HEK293 (cell line): Measurements from ENCODE around the gene MMP15.

Experiments
- ELK4 ChIP-seq: IDR thresholded peaks from 2 replicates; pipeline ENCODE4 v1.6.1; 2011; ENCODE audit warnings: mild to moderate bottlenecking, low read depth, low read length, borderline replicate concordance
- FEZF1 ChIP-seq: fragments of 450-650 bp; formaldehyde crosslinking; IDR thresholded peaks from 2 replicates; pipeline ENCODE4 v1.5.1; 2016; ENCODE audit warnings: missing biosample characterization, missing genetic modification characterization
- GLI2 ChIP-seq: fragments of 450-650 bp; formaldehyde crosslinking; IDR thresholded peaks from 2 replicates; pipeline ENCODE4; 2017; ENCODE audit warnings: missing biosample characterization, missing genetic modification characterization, low read depth, borderline replicate concordance
- HOXC10 ChIP-seq: sonication (generic); formaldehyde crosslinking; IDR thresholded peaks from 2 replicates; pipeline ENCODE4 v1.8.1; 2023; ENCODE audit warnings: mild to moderate bottlenecking, missing genetic modification reagents
- KLF10 ChIP-seq: fragments of 450-650 bp; IDR thresholded peaks from 2 replicates; pipeline ENCODE4 v1.5.1; 2018; ENCODE audit warnings: missing biosample characterization, mild to moderate bottlenecking, missing genetic modification characterization
- KLF7 ChIP-seq: fragments of 450-650 bp; formaldehyde crosslinking; IDR thresholded peaks from 2 replicates; pipeline ENCODE4 v1.5.1; 2016; ENCODE audit warnings: missing biosample characterization, missing genetic modification characterization, borderline replicate concordance
- PRDM2 ChIP-seq: fragments of 450-650 bp; formaldehyde crosslinking; IDR thresholded peaks from 2 replicates; pipeline ENCODE4 v1.5.1; 2016; ENCODE audit warnings: missing biosample characterization, missing genetic modification characterization, borderline replicate concordance
- ZBTB44 ChIP-seq: fragments of 450-650 bp; IDR thresholded peaks from 2 replicates; pipeline ENCODE4 v1.5.1; 2018; ENCODE audit warnings: missing biosample characterization, mild to moderate bottlenecking, missing genetic modification characterization
- ZBTB8A ChIP-seq: fragments of 450-650 bp; formaldehyde crosslinking; IDR thresholded peaks from 2 replicates; pipeline ENCODE4 v1.5.1; 2016; ENCODE audit warnings: missing biosample characterization, missing genetic modification characterization
- ZNF2 ChIP-seq: fragments of 450-650 bp; formaldehyde crosslinking; IDR thresholded peaks from 2 replicates; pipeline ENCODE4 v1.5.1; 2016; ENCODE audit warnings: missing biosample characterization, missing genetic modification characterization
- ZNF202 ChIP-seq: fragments of 450-650 bp; formaldehyde crosslinking; IDR thresholded peaks from 2 replicates; pipeline ENCODE4 v1.5.1; 2016; ENCODE audit warnings: missing biosample characterization, missing genetic modification characterization, borderline replicate concordance
- ZNF660 ChIP-seq: fragments of 450-650 bp; IDR thresholded peaks from 2 replicates; pipeline ENCODE4 v1.5.1; 2018; ENCODE audit warnings: missing biosample characterization, mild to moderate bottlenecking, missing genetic modification characterization
- ZNF830 ChIP-seq: fragments of 450-650 bp; IDR thresholded peaks from 2 replicates; pipeline ENCODE4 v1.5.0; 2018; ENCODE audit warnings: missing biosample characterization, missing genetic modification characterization, low read depth, mild to moderate bottlenecking, moderate library complexity
- ZNF843 ChIP-seq: fragments of 450-650 bp; formaldehyde crosslinking; IDR thresholded peaks from 2 replicates; pipeline ENCODE4 v1.5.1; 2016; ENCODE audit warnings: missing biosample characterization, missing genetic modification characterization
- TF ChIP-seq, protein P1 (sequence below): fragments of 450-650 bp; formaldehyde crosslinking; IDR thresholded peaks from 2 replicates; pipeline ENCODE4 v1.5.1; 2017; ENCODE audit warnings: missing biosample characterization, missing genetic modification characterization
- TF ChIP-seq, protein P2 (sequence below): fragments of 450-650 bp; formaldehyde crosslinking; IDR thresholded peaks from 2 replicates; pipeline ENCODE4 v1.5.1; 2016; ENCODE audit warnings: missing biosample characterization, missing genetic modification characterization
- TF ChIP-seq, protein P3 (sequence below): fragments of 450-650 bp; formaldehyde crosslinking; IDR thresholded peaks from 2 replicates; pipeline ENCODE4 v1.5.1; 2016; ENCODE audit warnings: missing biosample characterization, missing genetic modification characterization
- TF ChIP-seq, protein P4 (sequence below): fragments of 450-650 bp; formaldehyde crosslinking; IDR thresholded peaks from 2 replicates; pipeline ENCODE4 v1.5.1; 2017; ENCODE audit warnings: missing biosample characterization, mild to moderate bottlenecking, missing genetic modification characterization, moderate library complexity

Gene MMP15

GRCh38 chr16:58000706-58001676 lies 24.6 kb upstream of the MMP15 start, which contains the start of gene USB1 (continued):
- TF ChIP-seq ZNF843: peak; percentile 8; the same call in 1 of the 2 replicates
- peak; percentile 92 for TF ChIP-seq ZBTB8A (tag by site-specific recombination)
- TF ChIP-seq, protein P1, sequence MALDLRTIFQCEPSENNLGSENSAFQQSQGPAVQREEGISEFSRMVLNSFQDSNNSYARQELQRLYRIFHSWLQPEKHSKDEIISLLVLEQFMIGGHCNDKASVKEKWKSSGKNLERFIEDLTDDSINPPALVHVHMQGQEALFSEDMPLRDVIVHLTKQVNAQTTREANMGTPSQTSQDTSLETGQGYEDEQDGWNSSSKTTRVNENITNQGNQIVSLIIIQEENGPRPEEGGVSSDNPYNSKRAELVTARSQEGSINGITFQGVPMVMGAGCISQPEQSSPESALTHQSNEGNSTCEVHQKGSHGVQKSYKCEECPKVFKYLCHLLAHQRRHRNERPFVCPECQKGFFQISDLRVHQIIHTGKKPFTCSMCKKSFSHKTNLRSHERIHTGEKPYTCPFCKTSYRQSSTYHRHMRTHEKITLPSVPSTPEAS (tag by site-specific recombination): no peak
- no peak for TF ChIP-seq ZNF830 (tag by site-specific recombination)
- peak; percentile 34; the same call in 1 of the 2 replicates for TF ChIP-seq ELK4
- no peak for TF ChIP-seq FEZF1 (tag by site-specific recombination)
- TF ChIP-seq, protein P2, sequence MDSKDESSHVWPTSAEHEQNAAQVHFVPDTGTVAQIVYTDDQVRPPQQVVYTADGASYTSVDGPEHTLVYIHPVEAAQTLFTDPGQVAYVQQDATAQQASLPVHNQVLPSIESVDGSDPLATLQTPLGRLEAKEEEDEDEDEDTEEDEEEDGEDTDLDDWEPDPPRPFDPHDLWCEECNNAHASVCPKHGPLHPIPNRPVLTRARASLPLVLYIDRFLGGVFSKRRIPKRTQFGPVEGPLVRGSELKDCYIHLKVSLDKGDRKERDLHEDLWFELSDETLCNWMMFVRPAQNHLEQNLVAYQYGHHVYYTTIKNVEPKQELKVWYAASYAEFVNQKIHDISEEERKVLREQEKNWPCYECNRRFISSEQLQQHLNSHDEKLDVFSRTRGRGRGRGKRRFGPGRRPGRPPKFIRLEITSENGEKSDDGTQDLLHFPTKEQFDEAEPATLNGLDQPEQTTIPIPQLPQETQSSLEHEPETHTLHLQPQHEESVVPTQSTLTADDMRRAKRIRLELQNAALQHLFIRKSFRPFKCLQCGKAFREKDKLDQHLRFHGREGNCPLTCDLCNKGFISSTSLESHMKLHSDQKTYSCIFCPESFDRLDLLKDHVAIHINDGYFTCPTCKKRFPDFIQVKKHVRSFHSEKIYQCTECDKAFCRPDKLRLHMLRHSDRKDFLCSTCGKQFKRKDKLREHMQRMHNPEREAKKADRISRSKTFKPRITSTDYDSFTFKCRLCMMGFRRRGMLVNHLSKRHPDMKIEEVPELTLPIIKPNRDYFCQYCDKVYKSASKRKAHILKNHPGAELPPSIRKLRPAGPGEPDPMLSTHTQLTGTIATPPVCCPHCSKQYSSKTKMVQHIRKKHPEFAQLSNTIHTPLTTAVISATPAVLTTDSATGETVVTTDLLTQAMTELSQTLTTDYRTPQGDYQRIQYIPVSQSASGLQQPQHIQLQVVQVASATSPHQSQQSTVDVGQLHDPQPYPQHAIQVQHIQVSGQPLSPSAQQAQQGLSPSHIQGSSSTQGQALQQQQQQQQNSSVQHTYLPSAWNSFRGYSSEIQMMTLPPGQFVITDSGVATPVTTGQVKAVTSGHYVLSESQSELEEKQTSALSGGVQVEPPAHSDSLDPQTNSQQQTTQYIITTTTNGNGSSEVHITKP: 0 out of 2 replicates have a peak, but pooled peaks have one; percentile 25
- TF ChIP-seq, protein P3, sequence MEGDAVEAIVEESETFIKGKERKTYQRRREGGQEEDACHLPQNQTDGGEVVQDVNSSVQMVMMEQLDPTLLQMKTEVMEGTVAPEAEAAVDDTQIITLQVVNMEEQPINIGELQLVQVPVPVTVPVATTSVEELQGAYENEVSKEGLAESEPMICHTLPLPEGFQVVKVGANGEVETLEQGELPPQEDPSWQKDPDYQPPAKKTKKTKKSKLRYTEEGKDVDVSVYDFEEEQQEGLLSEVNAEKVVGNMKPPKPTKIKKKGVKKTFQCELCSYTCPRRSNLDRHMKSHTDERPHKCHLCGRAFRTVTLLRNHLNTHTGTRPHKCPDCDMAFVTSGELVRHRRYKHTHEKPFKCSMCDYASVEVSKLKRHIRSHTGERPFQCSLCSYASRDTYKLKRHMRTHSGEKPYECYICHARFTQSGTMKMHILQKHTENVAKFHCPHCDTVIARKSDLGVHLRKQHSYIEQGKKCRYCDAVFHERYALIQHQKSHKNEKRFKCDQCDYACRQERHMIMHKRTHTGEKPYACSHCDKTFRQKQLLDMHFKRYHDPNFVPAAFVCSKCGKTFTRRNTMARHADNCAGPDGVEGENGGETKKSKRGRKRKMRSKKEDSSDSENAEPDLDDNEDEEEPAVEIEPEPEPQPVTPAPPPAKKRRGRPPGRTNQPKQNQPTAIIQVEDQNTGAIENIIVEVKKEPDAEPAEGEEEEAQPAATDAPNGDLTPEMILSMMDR (tag by site-specific recombination): peak; percentile 76
- no peak; the same call in 1 of the 2 replicates for TF ChIP-seq ZBTB44 (tag by site-specific recombination)
- no peak for TF ChIP-seq ZNF202 (tag by site-specific recombination)
- TF ChIP-seq PRDM2 (tag by site-specific recombination): no peak
- TF ChIP-seq KLF7 (tag by site-specific recombination): no peak
- TF ChIP-seq ZNF660 (tag by site-specific recombination): 0 out of 2 replicates have a peak, but pooled peaks have one; percentile 21
- TF ChIP-seq KLF10: no peak
- TF ChIP-seq, protein P4, sequence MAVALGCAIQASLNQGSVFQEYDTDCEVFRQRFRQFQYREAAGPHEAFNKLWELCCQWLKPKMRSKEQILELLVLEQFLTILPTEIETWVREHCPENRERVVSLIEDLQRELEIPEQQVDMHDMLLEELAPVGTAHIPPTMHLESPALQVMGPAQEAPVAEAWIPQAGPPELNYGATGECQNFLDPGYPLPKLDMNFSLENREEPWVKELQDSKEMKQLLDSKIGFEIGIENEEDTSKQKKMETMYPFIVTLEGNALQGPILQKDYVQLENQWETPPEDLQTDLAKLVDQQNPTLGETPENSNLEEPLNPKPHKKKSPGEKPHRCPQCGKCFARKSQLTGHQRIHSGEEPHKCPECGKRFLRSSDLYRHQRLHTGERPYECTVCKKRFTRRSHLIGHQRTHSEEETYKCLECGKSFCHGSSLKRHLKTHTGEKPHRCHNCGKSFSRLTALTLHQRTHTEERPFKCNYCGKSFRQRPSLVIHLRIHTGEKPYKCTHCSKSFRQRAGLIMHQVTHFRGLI (tag by site-specific recombination): 0 out of 2 replicates have a peak, but pooled peaks have one; percentile 23
- TF ChIP-seq HOXC10 (CRISPR knock-in tag): no peak
- no peak for TF ChIP-seq ZNF2 (tag by site-specific recombination)
- no peak for TF ChIP-seq GLI2 (tag by site-specific recombination)
